ENCODE measurements around the gene TRIP12.

Gene TRIP12

GRCh38 chr2:229905601-229906000, 16.2 kb downstream of the TRIP12 start:
- no peaks in the 10 kb centered on the region for H3K9me3 ChIP-seq (ENCODE audit: control insufficient read depth, insufficient read depth, low read depth, low read length)
- CTCF ChIA-PET: interaction anchor here (1.5 kb wide), 1 partner anchor 124 kb away, joined by 5 read pairs; no protein-coding TSS in a partner anchor
- H3K4me1 ChIP-seq (ENCODE audit: control insufficient read depth, insufficient read depth, low read length): peaks cover 2% of the 10 kb centered on the region
- TF ChIP-seq BCL6B (tag by site-specific recombination; IDR thresholded peaks at IDR 0.05) (no peak), ZNF433 (tag by site-specific recombination; IDR thresholded peaks at IDR 0.05; ENCODE audit: low read depth) (no peak), ZNF292 (tag by site-specific recombination; IDR thresholded peaks at IDR 0.05; ENCODE audit: borderline replicate concordance, low read depth) (no peak), ZBTB17 (tag by site-specific recombination; IDR thresholded peaks at IDR 0.05) (no peak), ZFHX2 (tag by site-specific recombination; conservative IDR thresholded peaks at IDR 0.05) (no peak), ZNF214 (tag by site-specific recombination; IDR thresholded peaks at IDR 0.05; ENCODE audit: borderline replicate concordance) (no peak), ZXDB (tag by site-specific recombination; IDR thresholded peaks at IDR 0.05) (no peak), ZNF426 (tag by site-specific recombination; IDR thresholded peaks at IDR 0.05) (no peak), ZNF266 (tag by site-specific recombination; IDR thresholded peaks at IDR 0.05; ENCODE audit: low read depth) (no peak), ZNF114 (tag by site-specific recombination; IDR thresholded peaks at IDR 0.05) (no peak), ZBTB6 (tag by site-specific recombination; IDR thresholded peaks at IDR 0.05) (no peak), GLIS2 (tag by site-specific recombination; IDR thresholded peaks at IDR 0.05) (no peak), KLF7 (tag by site-specific recombination; IDR thresholded peaks at IDR 0.05; ENCODE audit: borderline replicate concordance) (no peak), ZNF610 (tag by site-specific recombination; IDR thresholded peaks at IDR 0.05; ENCODE audit: borderline replicate concordance) (no peak), ZNF184 (tag by site-specific recombination; IDR thresholded peaks at IDR 0.05) (no peak), EGR2 (tag by site-specific recombination; IDR thresholded peaks at IDR 0.05; ENCODE audit: low read depth) (no peak), ZNF514 (tag by site-specific recombination; IDR thresholded peaks at IDR 0.05) (no peak), ZNF280C (tag by site-specific recombination; IDR thresholded peaks at IDR 0.05) (no peak), REST (tag by site-specific recombination; IDR thresholded peaks at IDR 0.05) (no peak), ZBTB48 (tag by site-specific recombination; IDR thresholded peaks at IDR 0.05) (no peak)
- H3K36me3 ChIP-seq (ENCODE audit: control insufficient read depth in 2 of 2, insufficient read depth in 1 of 2, low read length in 2 of 2): peaks cover 15 to 19% of the 10 kb centered on the region in 2 experiments
- H3K27ac ChIP-seq (ENCODE audit: extremely low read depth, low read depth, low read length): no peak overlapping the region
- H3K4me3 ChIP-seq (ENCODE audit: low read depth, low read length): no peak overlapping the region
- POLR2A ChIA-PET: no interaction called here
